Bronchial epithelial cell (primary cell): Measurements from ENCODE around the gene VCL. TPM values are rescaled to one million over a fixed set of nuclear protein-coding genes. Genes with fewer than 3 reads are reported as not detected.

Source experiments
- DNase-seq: peaks from one replicate; pipeline ENCODE4 v3.0.0-alpha.2; 2010; ENCODE audit warnings: low read depth
- FAIRE-seq: peaks from 2 replicates; lab custom pipeline; 2011; peaks lifted over from hg19 to GRCh38; lab: Jason Lieb, UNC
- H3K27me3 ChIP-seq: 2 replicates; pipeline ENCODE4 v1.5.1; 2011; ENCODE audit warnings: low read length; ENCODE audit not compliant: control insufficient read depth, insufficient read depth
- H3K36me3 ChIP-seq: 2 replicates; pipeline ENCODE4 v1.5.1; 2011; ENCODE audit warnings: low read length; ENCODE audit not compliant: control insufficient read depth, insufficient read depth
- H3K4me3 ChIP-seq: 2 replicates; pipeline ENCODE4 v1.5.1; 2011; ENCODE audit warnings: mild to moderate bottlenecking, low read depth, low read length, control low read depth
- CTCF ChIP-seq: IDR thresholded peaks from 2 replicates; pipeline ENCODE4 v1.5.1; 2011; ENCODE audit warnings: mild to moderate bottlenecking, moderate library complexity, low read length, control low read depth, inconsistent platforms; ENCODE audit not compliant: insufficient read depth, severe bottlenecking
- total RNA-seq: library from RNA; depleted of rRNA; stranded (reverse); fragments of >200 nt; gene quantifications from 2 replicates; pipeline ENCODE4 v1.2.1, GENCODE V29; 2014

The VCL gene
- total RNA-seq, 1 donor from 2014 or later: 40.8 TPM

GRCh38 chr10:74163319-74164068 lies 165.6 kb downstream of the VCL start:
- DNase-seq (no peak), FAIRE-seq (no peak)
- Histone ChIP-seq H3K36me3 (no peaks in the 10 kb centered on the region), H3K27me3 (no peaks in the 10 kb centered on the region), H3K4me3 (no peak overlapping the region)
- TF ChIP-seq CTCF: no peak

GRCh38 chr10:74164716-74165529 lies 167.0 kb downstream of the VCL start:
- H3K27me3 ChIP-seq: no peaks in the 10 kb centered on the region
- H3K36me3 ChIP-seq: no peaks in the 10 kb centered on the region
- no peak for DNase-seq
- no peak for TF ChIP-seq CTCF
- FAIRE-seq: no peak
- H3K4me3 ChIP-seq: no peak overlapping the region

GRCh38 chr10:74165530-74165901 lies 167.6 kb downstream of the VCL start:
- Histone ChIP-seq H3K36me3 (no peaks in the 10 kb centered on the region), H3K4me3 (no peak overlapping the region), H3K27me3 (no peaks in the 10 kb centered on the region)
- DNase-seq: peak; percentile 52
- TF ChIP-seq CTCF: no peak
- no peak for FAIRE-seq

- no peak for TF ChIP-seq CTCF
- Histone ChIP-seq H3K27me3 (no peaks in the 10 kb centered on the region), H3K4me3 (no peak overlapping the region), H3K36me3 (no peaks in the 10 kb centered on the region)
- FAIRE-seq: no peak
- DNase-seq: no peak
Observed at GRCh38 chr10:74167443-74167842, 169.5 kb downstream of the VCL start.

Other genes with a start within 250 kb of the VCL start
- 13.2 and 25.1 TPM in 2 replicates for gene CHCHD1, start 216.1 kb upstream of the VCL start, total RNA-seq
- 27.1 and 43.1 TPM in 2 replicates for gene ZSWIM8, start 212.5 kb upstream of the VCL start, total RNA-seq
- 5.3 and 10.2 TPM in 2 replicates for gene NDST2, start 186.5 kb upstream of the VCL start, total RNA-seq
- 13.4 and 16.5 TPM in 2 replicates for gene CAMK2G, start 123.6 kb upstream of the VCL start, total RNA-seq
- gene PLAU, start 87.0 kb upstream of the VCL start, total RNA-seq: 26.3 and 30.0 TPM in 2 replicates
- 16.3 and 22.7 TPM in 2 replicates for gene AP3M1, start 152.7 kb downstream of the VCL start, total RNA-seq
- gene ADK, start 153.1 kb downstream of the VCL start, total RNA-seq: 41.5 and 53.7 TPM in 2 replicates